GM06990 (cell line): ENCODE data around the gene WNT5A.

Experiments used
- DNase-seq: peaks from one replicate; pipeline ENCODE4 v3.0.0-alpha.2; 2011; ENCODE audit not compliant: insufficient read length; ENCODE audit errors: extremely low read depth
- H3K27me3 ChIP-seq: replicated peaks from 2 replicates; pipeline ENCODE4 v1.6.0; 2011; ENCODE audit warnings: low read length; ENCODE audit not compliant: control insufficient read depth, insufficient read depth
- H3K36me3 ChIP-seq: 2 replicates; pipeline ENCODE4 v1.5.1; 2011; ENCODE audit warnings: low read length; ENCODE audit not compliant: control insufficient read depth, insufficient read depth
- H3K4me3 ChIP-seq: replicated peaks from 2 replicates; pipeline ENCODE4 v1.5.1; 2011; ENCODE audit warnings: low read depth, mild to moderate bottlenecking, control low read depth, low read length
- TF ChIP-seq, protein P1 (sequence below): IDR thresholded peaks from 2 replicates; pipeline ENCODE4 v1.5.1; 2011; ENCODE audit warnings: low read length, control low read depth, mild to moderate bottlenecking, inconsistent platforms; ENCODE audit not compliant: insufficient read depth, poor library complexity, severe bottlenecking

WNT5A gene

GRCh38 chr3:55440104-55440708 is 46.9 kb downstream of the WNT5A start:
- Histone ChIP-seq H3K36me3 (no peaks in the 10 kb centered on the region), H3K4me3 (no peak overlapping the region), H3K27me3 (0 out of 2 replicates have a peak, but pooled peaks cover 1% of the 10 kb centered on the region)
- TF ChIP-seq, protein P1, sequence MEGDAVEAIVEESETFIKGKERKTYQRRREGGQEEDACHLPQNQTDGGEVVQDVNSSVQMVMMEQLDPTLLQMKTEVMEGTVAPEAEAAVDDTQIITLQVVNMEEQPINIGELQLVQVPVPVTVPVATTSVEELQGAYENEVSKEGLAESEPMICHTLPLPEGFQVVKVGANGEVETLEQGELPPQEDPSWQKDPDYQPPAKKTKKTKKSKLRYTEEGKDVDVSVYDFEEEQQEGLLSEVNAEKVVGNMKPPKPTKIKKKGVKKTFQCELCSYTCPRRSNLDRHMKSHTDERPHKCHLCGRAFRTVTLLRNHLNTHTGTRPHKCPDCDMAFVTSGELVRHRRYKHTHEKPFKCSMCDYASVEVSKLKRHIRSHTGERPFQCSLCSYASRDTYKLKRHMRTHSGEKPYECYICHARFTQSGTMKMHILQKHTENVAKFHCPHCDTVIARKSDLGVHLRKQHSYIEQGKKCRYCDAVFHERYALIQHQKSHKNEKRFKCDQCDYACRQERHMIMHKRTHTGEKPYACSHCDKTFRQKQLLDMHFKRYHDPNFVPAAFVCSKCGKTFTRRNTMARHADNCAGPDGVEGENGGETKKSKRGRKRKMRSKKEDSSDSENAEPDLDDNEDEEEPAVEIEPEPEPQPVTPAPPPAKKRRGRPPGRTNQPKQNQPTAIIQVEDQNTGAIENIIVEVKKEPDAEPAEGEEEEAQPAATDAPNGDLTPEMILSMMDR = no peak
- no peak for DNase-seq

- TF ChIP-seq, protein P1 = no peak
- no peak for DNase-seq
- Histone ChIP-seq H3K27me3 (0 out of 2 replicates have a peak, but pooled peaks cover 1% of the 10 kb centered on the region), H3K4me3 (no peak overlapping the region), H3K36me3 (no peaks in the 10 kb centered on the region)
Measured at GRCh38 chr3:55439657-55440056, 47.4 kb downstream of the WNT5A start.

DNA sequence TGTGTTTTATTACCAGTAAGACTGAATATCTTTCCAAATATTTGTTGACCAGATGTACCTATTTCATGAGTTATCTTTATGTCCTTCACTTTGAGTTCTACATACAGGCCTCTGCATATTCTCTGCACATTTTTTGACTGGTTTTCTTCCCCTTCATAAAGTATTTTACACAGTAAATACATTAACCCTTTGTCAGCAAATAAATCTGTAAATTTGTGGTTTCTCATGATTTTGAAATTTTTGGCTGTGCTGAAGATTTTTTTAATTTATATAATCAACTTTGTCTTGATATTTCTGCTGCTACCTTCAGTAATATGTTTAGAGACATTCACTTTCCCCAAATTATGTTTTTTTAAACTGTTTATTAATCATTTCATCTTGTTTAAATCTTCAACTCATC is 50.5 kb downstream of the WNT5A start:
- Histone ChIP-seq H3K36me3 (no peaks in the 10 kb centered on the region), H3K27me3 (no peaks in the 10 kb centered on the region), H3K4me3 (no peak overlapping the region)
- TF ChIP-seq, protein P1 = no peak
- DNase-seq = no peak

DNA sequence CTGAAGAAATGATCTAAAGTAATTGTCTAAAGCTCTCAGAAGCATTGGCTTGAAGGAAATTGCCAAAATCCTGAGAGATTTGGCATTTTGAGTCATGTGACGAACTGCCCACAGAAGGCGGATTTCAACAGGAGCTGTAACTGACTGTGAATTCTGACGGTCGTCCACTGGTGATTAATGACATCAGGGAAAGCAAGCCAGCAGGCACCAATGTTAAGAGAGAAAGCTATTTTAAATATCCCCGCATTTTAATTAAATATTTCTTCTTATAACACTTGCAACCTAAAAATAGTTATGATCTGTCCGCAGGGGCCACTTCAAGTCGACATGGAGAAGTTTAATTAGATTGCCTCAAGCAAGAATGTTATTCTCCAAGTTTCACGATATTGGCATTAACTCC is 51.6 kb downstream of the WNT5A start:
- Histone ChIP-seq H3K4me3 (no peak overlapping the region), H3K36me3 (no peaks in the 10 kb centered on the region), H3K27me3 (no peaks in the 10 kb centered on the region)
- TF ChIP-seq, protein P1 = no peak
- no peak for DNase-seq

- H3K4me3 ChIP-seq = no peak overlapping the region
- H3K36me3 ChIP-seq = no peaks in the 10 kb centered on the region
- no peaks in the 10 kb centered on the region for H3K27me3 ChIP-seq
- DNase-seq = no peak
- TF ChIP-seq, protein P1 = peak; percentile 86
Measured at GRCh38 chr3:55434789-55435188, 52.3 kb downstream of the WNT5A start.

DNA sequence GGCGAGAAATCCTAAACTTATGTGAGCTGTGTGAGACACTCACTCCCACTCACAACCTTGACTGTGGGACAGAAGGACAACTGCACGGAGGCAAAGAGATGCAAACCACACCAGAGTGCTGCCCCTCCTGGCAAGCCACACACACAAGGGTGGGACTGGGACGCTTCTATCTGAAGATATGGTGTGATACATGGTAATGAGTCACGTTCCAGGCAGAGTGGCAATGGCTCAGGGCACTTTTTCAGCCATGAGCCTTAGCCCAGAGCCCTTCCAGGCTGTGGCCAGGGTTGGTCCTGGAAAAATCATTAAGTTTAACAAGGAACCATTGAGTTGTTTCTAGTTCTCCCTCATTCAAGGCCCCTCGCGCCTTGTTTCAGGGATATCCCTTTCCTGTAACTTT is 56.1 kb downstream of the WNT5A start:
- DNase-seq = no peak
- Histone ChIP-seq H3K36me3 (no peaks in the 10 kb centered on the region), H3K4me3 (no peak overlapping the region), H3K27me3 (no peaks in the 10 kb centered on the region; the same call in 1 of the 2 replicates)
- TF ChIP-seq, protein P1 = no peak
